HG03575 (cell line): ENCODE data around the gene CFAP52.
"Not testable (repeated sequence)": the region's sequence is repeated elsewhere in the genome, so short reads cannot be mapped to it uniquely, and the experiment has no call there.

ENCODE experiments used
- ATAC-seq: cut with Tn5 transposase; IDR thresholded peaks from one replicate; pipeline ENCODE4 v1.9.1; 2021; ENCODE audit not compliant: unreplicated experiment, insufficient number of reproducible peaks, low FRiP score; ENCODE audit errors: extremely low read depth

Gene CFAP52

GRCh38 chr17:9576521-9577372, at the start of gene CFAP52:
CFAP52 (plus strand) TSS chr17:9576642; CDS start chr17:9576696, 54 bp downstream.
- no peak for ATAC-seq

GRCh38 chr17:9527788-9528187, 48.7 kb upstream of the CFAP52 start:
- ATAC-seq, result no peak

- no peak for ATAC-seq
Measured at GRCh38 chr17:9529033-9529700, 47.3 kb upstream of the CFAP52 start.

- no peak for ATAC-seq
Measured at GRCh38 chr17:9531034-9531433, 45.4 kb upstream of the CFAP52 start.

- ATAC-seq, result no peak
Measured at GRCh38 chr17:9532715-9533114, 43.7 kb upstream of the CFAP52 start.

GRCh38 chr17:9533441-9533840, 43.0 kb upstream of the CFAP52 start:
- ATAC-seq, result no peak

- ATAC-seq, result no peak
Measured at GRCh38 chr17:9536061-9536460, 40.4 kb upstream of the CFAP52 start.

- no peak for ATAC-seq
Measured at GRCh38 chr17:9537177-9537776, 39.2 kb upstream of the CFAP52 start.

GRCh38 chr17:9538626-9539025, 37.8 kb upstream of the CFAP52 start:
- ATAC-seq, result no peak

GRCh38 chr17:9541718-9542117, 34.7 kb upstream of the CFAP52 start:
- ATAC-seq, result no peak

GRCh38 chr17:9544221-9544620, 32.2 kb upstream of the CFAP52 start:
- ATAC-seq, result no peak

- ATAC-seq, result no peak
Measured at GRCh38 chr17:9549215-9549614, 27.2 kb upstream of the CFAP52 start.

- no peak for ATAC-seq
Measured at GRCh38 chr17:9553181-9553580, 23.3 kb upstream of the CFAP52 start.

- no peak for ATAC-seq
Measured at GRCh38 chr17:9553596-9553995, 22.8 kb upstream of the CFAP52 start.

GRCh38 chr17:9554715-9555114, 21.7 kb upstream of the CFAP52 start:
- ATAC-seq, result not testable (repeated sequence)

- no peak for ATAC-seq
Measured at GRCh38 chr17:9557161-9557755, 19.2 kb upstream of the CFAP52 start.

- ATAC-seq, result no peak
Measured at GRCh38 chr17:9557857-9558256, 18.6 kb upstream of the CFAP52 start.

- ATAC-seq, result no peak
Measured at GRCh38 chr17:9564104-9564503, 12.3 kb upstream of the CFAP52 start.

- no peak for ATAC-seq
Measured at GRCh38 chr17:9566067-9566466, 10.4 kb upstream of the CFAP52 start.

GRCh38 chr17:9566739-9567138, 9.7 kb upstream of the CFAP52 start:
- not testable (repeated sequence) for ATAC-seq
